ENCODE data around the gene LTBP3.
A peak's percentile ranks its signal among the peaks of the same experiment; 100 is the strongest.

Gene LTBP3

DNA sequence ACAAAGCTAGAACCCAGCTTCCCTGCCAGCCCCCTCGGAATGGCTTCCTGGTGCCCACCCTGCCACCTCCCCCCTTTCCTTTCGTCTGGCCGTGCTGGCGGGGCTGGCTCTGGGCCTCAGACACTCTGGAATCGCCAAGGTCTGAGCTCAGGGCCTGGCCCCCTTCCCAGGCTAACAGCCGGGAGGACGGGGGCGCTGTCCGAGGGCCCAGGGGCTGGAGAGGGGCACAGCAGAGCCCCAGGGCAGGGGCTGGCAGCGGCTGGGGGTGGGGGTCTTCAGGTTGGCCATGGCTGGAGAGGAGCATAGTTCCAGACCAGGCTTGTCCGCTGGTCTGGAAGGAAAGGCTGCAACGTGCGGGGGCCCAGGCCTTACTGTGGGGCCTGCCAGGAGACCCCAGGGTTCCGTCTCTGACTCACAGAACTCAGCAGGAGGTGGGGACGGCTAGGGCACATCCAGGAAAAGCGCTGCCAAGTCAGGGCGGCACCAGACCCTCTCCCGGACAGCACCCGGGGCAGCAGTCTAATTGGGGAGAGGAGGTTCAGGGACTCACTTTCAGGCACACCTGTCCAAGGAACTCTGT, 861 bp upstream of the LTBP3 start (continued):
- TF ChIP-seq HOXC10 (CRISPR knock-in tag; IDR thresholded peaks at IDR 0.05) (no peak), ZNF2 (tag by site-specific recombination; IDR thresholded peaks at IDR 0.05) (no peak), GLIS1 (tag by site-specific recombination; IDR thresholded peaks at IDR 0.05) (peak; percentile 92), TCF7L2 (IDR thresholded peaks at IDR 0.05; ENCODE audit: borderline replicate concordance, low read depth, low read length) (no peak), ZNF521 (tag by site-specific recombination; IDR thresholded peaks at IDR 0.05) (no peak)
- TF ChIP-seq, protein P1, sequence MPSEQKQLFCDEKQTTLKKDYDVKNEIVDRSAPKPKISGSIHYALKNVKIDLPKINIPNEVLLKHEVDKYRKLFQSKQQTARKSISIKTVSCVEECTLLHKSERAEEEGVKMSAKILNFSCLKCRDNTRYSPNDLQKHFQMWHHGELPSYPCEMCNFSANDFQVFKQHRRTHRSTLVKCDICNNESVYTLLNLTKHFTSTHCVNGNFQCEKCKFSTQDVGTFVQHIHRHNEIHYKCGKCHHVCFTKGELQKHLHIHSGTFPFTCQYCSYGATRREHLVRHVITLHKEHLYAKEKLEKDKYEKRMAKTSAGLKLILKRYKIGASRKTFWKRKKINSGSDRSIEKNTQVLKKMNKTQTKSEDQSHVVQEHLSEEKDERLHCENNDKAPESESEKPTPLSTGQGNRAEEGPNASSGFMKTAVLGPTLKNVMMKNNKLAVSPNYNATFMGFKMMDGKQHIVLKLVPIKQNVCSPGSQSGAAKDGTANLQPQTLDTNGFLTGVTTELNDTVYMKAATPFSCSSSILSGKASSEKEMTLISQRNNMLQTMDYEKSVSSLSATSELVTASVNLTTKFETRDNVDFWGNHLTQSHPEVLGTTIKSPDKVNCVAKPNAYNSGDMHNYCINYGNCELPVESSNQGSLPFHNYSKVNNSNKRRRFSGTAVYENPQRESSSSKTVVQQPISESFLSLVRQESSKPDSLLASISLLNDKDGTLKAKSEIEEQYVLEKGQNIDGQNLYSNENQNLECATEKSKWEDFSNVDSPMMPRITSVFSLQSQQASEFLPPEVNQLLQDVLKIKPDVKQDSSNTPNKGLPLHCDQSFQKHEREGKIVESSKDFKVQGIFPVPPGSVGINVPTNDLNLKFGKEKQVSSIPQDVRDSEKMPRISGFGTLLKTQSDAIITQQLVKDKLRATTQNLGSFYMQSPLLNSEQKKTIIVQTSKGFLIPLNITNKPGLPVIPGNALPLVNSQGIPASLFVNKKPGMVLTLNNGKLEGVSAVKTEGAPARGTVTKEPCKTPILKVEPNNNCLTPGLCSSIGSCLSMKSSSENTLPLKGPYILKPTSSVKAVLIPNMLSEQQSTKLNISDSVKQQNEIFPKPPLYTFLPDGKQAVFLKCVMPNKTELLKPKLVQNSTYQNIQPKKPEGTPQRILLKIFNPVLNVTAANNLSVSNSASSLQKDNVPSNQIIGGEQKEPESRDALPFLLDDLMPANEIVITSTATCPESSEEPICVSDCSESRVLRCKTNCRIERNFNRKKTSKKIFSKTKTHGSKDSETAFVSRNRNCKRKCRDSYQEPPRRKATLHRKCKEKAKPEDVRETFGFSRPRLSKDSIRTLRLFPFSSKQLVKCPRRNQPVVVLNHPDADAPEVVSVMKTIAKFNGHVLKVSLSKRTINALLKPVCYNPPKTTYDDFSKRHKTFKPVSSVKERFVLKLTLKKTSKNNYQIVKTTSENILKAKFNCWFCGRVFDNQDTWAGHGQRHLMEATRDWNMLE (tag by site-specific recombination; conservative IDR thresholded peaks at IDR 0.05; ENCODE audit: low read depth): no peak

DNA sequence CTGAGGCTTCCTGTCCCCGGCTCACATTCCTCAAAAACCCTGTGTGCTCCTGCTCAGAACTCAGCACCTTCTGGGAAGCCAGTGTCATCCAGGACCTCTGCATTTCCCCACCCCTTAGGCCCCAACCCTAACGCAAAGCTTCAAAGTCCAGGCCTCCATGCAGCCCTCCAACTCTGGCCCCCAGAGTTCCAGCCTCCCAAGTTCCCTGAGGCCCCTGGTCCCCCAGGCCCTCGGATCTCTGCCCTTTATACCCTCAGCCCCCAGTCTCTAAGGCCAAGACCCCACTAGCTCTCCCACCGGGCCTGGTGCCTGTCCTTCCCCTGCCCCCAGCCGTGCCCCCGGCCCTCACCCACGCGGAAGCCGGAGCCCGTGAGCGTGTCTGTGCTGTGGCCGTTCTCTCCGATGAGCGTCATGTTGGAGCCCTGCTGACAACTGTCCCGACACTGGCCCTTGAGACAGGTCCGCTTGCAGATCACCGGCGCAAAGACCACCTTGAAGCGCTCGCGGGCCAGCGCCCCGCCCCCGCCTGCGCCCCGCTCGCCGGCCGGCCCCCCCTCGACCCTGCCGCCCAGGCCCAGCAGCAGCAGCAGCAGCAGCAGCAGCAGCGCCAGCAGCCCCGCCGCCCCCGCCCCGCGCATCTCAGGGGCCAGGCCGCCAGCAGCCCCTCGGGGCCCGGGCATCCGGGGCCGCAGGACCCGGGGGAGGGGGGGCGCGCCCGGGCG, 718 bp downstream of the LTBP3 start:
- POLR2A ChIA-PET: interaction anchor here (1.1 to 1.5 kb wide), 3 partner anchors 11 to 16 kb away, joined by 4 to 6 read pairs (median 6); partner anchors contain the start of gene ZNRD2
- Histone ChIP-seq H3K27ac (ENCODE audit: extremely low read depth, low read depth, low read length) (peak overlapping the region; percentile 81), H3K4me1 (ENCODE audit: control insufficient read depth, insufficient read depth, low read length) (peaks cover 19% of the 10 kb centered on the region), H3K4me3 (ENCODE audit: low read depth, low read length) (peak overlapping the region; percentile 52), H3K36me3 (ENCODE audit: control insufficient read depth in 2 of 2, insufficient read depth in 1 of 2, low read length in 2 of 2) (peaks cover 0 to 11% of the 10 kb centered on the region in 2 experiments; a peak in 1 of 3 replicates), H3K9me3 (ENCODE audit: control insufficient read depth, insufficient read depth, low read depth, low read length) (no peaks in the 10 kb centered on the region)
- CTCF ChIA-PET: interaction anchor here (0.8 to 1.8 kb wide), 4 partner anchors 12 to 28 kb away, joined by 3 to 8 read pairs (median 4); partner anchors contain the start of gene ZNRD2
- TF ChIP-seq EGR2 (tag by site-specific recombination; IDR thresholded peaks at IDR 0.05; ENCODE audit: low read depth) (peak; percentile 55; the same call in 1 of the 2 replicates), ZBTB20 (tag by site-specific recombination; IDR thresholded peaks at IDR 0.05) (peak; percentile 58), ZNF223 (tag by site-specific recombination; IDR thresholded peaks at IDR 0.05) (no peak), ZFP69B (tag by site-specific recombination; IDR thresholded peaks at IDR 0.05) (no peak), ZNF600 (tag by site-specific recombination; IDR thresholded peaks at IDR 0.05) (0 out of 2 replicates have a peak, but pooled peaks have one; percentile 50), ZNF555 (tag by site-specific recombination; conservative IDR thresholded peaks at IDR 0.05) (no peak), ZNF24 (tag by site-specific recombination; IDR thresholded peaks at IDR 0.05) (no peak), ZNF114 (tag by site-specific recombination; IDR thresholded peaks at IDR 0.05) (no peak), ZNF391 (tag by site-specific recombination; IDR thresholded peaks at IDR 0.05; ENCODE audit: borderline replicate concordance, low read depth) (no peak), ZNF132 (tag by site-specific recombination; IDR thresholded peaks at IDR 0.05; ENCODE audit: borderline replicate concordance) (no peak), ZNF501 (tag by site-specific recombination; IDR thresholded peaks at IDR 0.05) (no peak), YY1 (tag by site-specific recombination; IDR thresholded peaks at IDR 0.05) (no peak), TCF7L2 (IDR thresholded peaks at IDR 0.05; ENCODE audit: borderline replicate concordance, low read depth, low read length) (no peak), ZBTB48 (tag by site-specific recombination; IDR thresholded peaks at IDR 0.05) (peak; percentile 73), ZNF292 (tag by site-specific recombination; IDR thresholded peaks at IDR 0.05; ENCODE audit: borderline replicate concordance, low read depth) (no peak)
- TF ChIP-seq, protein P2, sequence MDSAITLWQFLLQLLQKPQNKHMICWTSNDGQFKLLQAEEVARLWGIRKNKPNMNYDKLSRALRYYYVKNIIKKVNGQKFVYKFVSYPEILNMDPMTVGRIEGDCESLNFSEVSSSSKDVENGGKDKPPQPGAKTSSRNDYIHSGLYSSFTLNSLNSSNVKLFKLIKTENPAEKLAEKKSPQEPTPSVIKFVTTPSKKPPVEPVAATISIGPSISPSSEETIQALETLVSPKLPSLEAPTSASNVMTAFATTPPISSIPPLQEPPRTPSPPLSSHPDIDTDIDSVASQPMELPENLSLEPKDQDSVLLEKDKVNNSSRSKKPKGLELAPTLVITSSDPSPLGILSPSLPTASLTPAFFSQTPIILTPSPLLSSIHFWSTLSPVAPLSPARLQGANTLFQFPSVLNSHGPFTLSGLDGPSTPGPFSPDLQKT (IDR thresholded peaks at IDR 0.05; ENCODE audit: borderline replicate concordance, low read depth, low read length): no peak
- TF ChIP-seq, protein P3, sequence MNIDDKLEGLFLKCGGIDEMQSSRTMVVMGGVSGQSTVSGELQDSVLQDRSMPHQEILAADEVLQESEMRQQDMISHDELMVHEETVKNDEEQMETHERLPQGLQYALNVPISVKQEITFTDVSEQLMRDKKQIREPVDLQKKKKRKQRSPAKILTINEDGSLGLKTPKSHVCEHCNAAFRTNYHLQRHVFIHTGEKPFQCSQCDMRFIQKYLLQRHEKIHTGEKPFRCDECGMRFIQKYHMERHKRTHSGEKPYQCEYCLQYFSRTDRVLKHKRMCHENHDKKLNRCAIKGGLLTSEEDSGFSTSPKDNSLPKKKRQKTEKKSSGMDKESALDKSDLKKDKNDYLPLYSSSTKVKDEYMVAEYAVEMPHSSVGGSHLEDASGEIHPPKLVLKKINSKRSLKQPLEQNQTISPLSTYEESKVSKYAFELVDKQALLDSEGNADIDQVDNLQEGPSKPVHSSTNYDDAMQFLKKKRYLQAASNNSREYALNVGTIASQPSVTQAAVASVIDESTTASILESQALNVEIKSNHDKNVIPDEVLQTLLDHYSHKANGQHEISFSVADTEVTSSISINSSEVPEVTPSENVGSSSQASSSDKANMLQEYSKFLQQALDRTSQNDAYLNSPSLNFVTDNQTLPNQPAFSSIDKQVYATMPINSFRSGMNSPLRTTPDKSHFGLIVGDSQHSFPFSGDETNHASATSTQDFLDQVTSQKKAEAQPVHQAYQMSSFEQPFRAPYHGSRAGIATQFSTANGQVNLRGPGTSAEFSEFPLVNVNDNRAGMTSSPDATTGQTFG (tag by site-specific recombination; IDR thresholded peaks at IDR 0.05; ENCODE audit: borderline replicate concordance): no peak
- TF ChIP-seq, protein P4, sequence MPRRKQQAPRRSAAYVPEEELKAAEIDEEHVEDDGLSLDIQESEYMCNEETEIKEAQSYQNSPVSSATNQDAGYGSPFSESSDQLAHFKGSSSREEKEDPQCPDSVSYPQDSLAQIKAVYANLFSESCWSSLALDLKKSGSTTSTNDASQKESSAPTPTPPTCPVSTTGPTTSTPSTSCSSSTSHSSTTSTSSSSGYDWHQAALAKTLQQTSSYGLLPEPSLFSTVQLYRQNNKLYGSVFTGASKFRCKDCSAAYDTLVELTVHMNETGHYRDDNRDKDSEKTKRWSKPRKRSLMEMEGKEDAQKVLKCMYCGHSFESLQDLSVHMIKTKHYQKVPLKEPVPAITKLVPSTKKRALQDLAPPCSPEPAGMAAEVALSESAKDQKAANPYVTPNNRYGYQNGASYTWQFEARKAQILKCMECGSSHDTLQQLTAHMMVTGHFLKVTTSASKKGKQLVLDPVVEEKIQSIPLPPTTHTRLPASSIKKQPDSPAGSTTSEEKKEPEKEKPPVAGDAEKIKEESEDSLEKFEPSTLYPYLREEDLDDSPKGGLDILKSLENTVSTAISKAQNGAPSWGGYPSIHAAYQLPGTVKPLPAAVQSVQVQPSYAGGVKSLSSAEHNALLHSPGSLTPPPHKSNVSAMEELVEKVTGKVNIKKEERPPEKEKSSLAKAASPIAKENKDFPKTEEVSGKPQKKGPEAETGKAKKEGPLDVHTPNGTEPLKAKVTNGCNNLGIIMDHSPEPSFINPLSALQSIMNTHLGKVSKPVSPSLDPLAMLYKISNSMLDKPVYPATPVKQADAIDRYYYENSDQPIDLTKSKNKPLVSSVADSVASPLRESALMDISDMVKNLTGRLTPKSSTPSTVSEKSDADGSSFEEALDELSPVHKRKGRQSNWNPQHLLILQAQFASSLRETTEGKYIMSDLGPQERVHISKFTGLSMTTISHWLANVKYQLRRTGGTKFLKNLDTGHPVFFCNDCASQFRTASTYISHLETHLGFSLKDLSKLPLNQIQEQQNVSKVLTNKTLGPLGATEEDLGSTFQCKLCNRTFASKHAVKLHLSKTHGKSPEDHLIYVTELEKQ (tag by site-specific recombination; IDR thresholded peaks at IDR 0.05; ENCODE audit: borderline replicate concordance): no peak

All from HEK293 (cell line).